GM19324 (cell line): ENCODE results near the gene RASA1.

Experiments
- ATAC-seq: cut with Tn5 transposase; IDR thresholded peaks from one replicate; pipeline ENCODE4 v1.9.1; 2021; ENCODE audit warnings: mild to moderate bottlenecking, moderate library complexity; ENCODE audit not compliant: unreplicated experiment, low FRiP score

RASA1 gene

DNA sequence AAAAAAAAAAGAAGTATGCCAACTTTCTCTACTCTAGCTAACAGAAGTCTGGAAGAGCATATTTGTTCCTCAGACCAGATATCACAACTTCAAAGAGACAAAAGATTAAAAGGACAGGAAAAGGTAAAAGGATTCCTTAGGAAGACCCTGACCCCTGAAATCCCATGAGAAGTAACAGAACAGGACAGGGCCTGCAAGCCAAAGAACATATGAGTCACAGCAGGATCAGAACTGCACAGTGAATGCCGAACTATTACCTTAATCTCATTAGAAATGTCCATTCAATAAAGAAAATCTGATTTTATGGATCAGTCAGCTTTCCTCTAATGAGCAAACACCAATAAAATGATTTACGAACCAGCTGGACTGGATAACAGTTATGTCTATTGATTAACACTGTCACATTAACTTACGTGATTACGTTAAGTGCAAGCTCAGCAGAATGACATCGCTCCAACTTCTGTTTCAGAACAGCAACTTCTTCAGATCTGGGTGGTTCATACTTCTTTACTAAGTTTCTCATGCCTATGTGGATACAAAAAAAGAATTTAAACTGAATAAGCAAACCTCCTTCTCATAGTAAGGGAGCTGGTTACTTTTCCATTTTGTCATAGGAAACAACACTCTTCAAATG lies 131.4 kb downstream of the RASA1 start:
- ATAC-seq: no peak

DNA sequence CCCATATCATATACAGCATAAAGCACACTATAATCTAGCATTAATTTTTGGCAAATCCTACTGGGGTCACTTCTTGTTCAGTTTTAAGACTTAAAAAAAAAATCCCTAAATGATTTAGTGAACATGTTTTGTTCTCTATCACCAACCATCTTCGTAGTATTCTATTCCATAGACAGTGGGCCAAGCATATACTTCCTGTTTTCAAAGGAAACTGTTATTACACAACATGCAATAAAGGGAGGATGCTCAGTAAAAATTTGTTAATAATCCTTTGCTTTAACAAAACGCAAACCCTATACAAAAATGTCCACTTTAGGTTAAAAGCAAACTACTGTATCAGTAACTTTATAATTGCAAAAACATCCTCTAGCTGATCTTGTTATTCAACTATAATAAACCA lies 132.0 kb downstream of the RASA1 start:
- no peak for ATAC-seq

DNA sequence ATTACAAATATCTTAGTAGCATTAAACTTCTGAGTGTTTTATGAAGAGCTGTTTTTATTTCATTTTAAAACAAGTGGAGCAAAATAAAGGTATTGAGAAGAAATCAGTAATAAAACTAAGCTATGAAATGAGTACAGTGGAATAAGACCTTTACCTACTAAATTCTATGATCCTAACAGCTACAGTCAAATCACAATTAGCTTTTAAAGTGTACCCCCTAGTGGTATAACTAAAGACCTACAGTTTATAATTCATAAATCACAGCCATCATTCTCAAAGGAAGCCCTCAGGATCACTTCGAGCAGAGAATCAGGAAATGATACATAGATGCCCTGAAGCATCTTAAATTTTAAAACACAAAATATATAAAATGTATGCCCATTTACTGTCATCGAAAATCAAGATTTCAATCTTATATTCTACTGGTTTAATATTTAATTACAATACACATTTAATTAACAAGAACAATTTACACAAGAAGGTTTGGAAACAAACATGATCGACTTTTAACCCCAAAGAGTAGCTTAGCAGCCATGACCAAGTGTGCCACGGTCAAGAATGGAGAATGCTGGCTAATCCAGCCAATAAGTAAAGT lies 132.7 kb downstream of the RASA1 start:
- no peak for ATAC-seq

DNA sequence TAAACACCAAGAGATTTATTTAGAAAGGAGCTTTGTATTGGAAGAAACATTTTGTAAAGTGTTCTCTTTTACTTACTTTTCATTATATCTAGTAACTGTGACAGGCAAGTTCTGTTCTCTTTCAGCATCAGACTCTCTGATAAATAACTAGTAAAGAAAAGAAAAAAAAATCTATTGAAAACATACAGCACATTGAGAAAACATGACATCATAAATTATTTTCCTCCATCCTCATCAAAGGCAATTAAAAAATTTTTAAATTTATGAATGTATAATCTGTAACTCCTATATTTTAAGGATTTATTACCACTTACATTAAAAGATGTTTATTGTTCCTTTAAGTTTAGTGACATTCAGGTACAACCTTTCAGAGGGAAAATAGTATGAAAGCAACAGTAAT lies 133.9 kb downstream of the RASA1 start:
- ATAC-seq: no peak

DNA sequence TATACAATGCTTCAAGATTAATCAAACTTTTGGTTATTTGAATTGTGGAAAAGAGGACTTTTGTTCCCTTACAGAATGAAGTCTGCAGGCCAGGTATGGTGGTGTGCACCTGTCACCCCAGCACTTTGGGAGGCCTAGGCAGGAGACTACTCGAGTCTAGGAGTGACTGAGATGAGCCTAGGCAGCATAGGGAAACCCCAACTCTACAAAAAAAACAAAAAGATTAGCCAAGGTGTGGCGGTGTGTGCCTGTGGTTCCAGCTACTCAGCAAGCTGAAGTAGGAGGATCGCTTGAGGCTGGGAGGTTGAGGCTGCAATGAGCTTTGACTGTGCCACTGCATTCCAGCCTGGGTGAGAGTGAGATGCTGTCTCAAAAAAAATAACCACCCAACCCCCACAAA lies 135.7 kb downstream of the RASA1 start:
- ATAC-seq: no peak

DNA sequence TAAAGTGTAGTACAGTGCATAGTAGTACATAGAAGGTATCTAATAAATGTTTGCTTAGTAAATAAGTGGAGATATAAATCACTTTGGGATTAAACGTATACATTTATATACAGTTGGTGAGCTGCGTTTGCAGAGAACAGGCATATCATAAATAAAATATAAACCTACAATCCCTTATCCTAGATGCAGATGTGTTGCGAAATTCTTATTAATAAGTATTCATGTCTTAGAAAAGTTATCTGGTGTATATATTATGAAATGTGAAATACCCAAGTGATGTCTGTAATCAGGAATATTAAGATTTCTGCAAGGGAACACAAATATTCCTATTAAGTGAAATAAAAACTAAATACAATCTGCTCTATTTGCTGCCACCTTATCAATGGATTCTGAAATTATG lies 136.2 kb downstream of the RASA1 start:
- no peak for ATAC-seq

DNA sequence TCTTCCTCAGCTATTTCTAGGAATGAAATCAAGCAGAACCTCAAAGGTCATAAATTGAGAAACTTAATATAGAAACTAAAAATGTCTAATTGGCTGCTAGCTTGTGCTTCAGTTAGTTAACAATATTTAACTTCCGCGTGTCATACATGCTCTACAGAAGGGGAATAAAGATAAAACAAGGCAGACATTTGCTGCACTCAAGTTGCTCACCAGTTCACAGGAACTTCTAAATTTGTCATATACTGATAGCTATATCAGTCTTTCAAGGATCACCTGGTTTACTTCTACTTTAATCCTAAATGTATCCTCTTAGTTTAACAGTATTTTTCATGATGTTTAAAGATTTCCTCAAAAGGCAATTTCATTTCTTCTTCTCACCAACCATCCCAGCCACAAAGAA lies 136.7 kb downstream of the RASA1 start:
- no peak for ATAC-seq

DNA sequence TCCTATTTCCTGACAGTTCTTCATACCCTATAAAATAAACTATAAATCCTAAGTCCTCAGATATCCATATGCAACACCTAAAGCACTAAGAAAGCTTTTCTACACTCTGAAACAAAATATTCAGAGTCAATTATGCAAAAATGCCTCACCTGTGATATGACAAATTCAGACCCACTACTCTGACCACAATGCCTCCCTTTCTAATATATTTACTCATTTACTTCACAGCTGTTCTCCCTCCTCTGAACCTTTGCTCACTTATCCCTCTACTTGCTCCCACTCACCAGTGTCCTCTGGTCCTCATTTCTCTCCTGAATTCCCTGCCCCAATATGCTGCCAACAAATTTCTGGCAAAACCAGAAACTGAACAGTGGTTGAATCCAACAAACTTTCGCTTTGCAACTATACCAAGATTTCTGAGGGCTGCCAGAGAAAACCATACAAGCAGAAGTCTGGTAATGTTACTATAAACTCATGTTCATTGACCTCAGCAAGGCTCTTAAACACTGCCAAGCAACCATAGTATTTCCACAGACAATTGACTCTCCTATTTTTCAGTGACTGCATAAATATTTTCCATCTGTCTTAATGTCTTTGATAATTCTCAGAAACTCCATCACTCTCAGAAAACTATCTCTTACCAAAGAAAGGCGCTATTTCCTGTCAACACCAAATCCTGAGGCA lies 137.9 kb downstream of the RASA1 start:
- no peak for ATAC-seq

DNA sequence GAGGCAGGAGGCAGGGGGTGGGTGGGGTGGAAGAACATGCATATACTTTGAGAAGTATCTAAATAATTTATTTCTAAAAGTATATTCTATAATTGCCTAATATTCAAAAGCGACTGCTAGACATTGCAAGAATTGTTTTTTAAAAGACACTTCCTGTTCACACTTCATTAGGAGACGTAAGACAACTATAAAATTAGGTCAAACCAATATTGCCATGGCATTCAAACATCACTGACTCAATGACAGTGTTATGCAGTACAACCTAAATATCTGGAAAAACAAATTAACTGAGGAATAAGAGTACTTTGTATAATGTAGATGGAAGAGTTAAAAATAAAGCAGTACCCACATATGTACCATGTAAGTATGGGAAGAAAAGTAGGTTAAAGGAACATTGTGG lies 140.5 kb downstream of the RASA1 start:
- ATAC-seq: no peak

DNA sequence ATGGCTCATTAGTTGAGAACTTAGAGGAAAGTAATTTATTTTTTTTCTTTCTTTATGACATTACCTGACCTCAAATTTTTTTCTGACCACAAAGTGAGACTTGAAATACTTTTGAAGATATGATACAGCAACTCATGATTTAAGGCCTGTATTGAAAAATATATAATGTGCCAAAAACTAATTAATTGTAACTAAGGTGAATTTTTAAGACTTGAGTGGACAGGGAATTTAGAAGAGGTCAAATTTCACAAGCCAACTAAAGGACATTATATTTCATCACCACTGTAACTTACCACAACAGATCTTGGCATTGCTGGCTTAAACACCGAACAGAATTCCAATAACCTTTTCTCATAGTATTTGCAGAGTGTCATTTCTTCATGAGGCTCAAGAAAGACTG lies 143.2 kb downstream of the RASA1 start:
- ATAC-seq: no peak

DNA sequence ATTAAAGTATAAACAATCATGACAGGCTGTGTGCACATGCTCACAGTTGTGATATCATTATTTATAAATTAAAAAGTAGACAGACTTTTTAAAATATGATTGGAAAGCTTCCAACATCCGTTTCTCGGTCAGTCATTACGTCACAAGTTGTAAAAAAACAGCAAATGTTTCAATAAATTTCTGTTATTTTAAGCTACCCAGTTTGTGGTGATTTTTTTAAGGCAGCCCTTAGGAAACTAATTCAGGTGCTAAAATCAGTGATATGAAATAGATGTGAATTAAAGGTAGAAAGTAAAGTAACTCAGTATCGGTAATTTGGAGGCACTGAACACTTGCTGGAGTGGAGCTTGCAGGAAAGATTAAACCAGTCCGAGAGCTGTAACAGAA lies 143.9 kb downstream of the RASA1 start:
- no peak for ATAC-seq

DNA sequence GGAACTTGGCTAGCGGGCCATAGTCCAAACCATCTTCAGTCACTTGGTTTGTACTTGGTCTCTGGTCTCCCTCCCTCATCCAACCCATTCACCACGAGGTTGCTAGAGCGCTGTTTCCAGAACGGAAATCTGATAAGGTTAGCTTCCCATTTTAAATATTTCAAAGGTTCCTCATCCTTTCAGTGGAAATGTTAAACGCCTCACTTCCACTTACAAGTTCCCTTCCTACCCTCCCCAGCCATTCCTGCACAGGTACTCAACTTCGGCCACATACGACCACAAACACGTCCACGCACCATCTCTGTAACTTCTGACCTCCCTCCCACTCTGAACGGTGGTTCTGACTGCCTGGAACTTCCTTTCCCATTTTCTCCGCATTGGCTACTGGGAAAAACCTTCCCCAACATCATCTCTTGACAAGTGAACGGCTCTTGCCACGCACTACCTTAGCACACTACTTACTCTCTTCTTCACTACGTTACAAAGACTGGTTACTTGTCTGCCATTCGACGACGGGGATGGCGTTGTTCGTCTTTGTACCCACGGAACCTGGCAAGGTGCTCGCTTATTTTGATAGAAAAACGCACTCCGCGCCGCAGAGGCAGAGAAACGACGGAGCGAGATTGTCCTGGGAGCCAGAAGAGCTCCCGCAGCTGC lies 144.4 kb downstream of the RASA1 start:
- ATAC-seq: peak; percentile 25

DNA sequence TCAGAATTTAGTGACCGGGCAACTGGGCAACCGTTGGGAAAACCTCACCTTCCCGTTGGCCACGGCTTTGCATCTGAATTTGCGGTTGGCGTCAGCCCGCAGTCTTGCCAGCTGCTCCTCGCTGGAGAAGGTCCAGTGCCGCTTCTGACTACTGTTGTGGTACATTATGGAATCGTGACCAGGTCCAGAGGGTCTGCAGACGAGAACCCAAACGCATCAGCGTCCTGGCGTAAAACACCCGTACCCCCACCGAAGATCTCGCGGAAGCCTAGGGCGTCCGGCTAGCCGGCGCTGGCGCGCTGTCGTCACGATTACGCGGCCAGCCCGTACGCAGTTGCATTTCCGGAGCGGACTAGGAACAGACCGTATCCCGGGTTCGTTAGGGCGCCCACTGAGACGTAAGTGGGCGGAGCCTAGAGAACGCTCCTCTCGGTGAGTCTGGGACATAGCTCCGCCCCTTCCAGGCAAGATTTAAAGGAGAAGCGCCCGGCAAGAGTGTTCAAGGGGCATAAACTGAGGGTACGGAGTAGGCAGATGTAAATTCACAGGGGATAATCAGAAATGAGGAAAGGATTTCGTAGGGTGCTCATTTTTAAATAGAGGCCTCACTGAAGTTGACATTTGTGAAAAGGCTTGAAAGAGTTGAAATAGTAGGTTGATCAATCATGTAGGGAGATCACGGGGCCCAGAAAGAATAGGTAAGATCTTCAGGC lies 145.1 kb downstream of the RASA1 start, which contains the start of gene CCNH:
Gene CCNH (minus strand): TSS at position 301 of the 713 bp plus-strand sequence. CDS start 136 bp downstream, at position 165.
- ATAC-seq: peak; percentile 100

DNA sequence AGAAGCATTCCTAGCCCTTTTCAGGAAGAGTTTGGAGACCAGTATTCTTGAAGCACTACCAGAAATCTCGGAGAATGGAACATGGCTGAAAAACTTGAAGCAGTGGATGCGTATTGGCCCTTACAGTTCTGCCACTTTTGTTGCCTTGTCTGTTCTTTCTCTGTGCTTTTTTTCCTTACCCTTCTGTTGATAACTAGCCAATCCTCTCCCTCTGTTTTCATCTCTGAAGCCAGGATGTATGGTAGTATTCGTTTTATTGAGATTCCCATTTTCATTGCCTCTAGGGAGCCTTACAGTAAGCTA lies 145.6 kb downstream of the RASA1 start:
- ATAC-seq: no peak

DNA sequence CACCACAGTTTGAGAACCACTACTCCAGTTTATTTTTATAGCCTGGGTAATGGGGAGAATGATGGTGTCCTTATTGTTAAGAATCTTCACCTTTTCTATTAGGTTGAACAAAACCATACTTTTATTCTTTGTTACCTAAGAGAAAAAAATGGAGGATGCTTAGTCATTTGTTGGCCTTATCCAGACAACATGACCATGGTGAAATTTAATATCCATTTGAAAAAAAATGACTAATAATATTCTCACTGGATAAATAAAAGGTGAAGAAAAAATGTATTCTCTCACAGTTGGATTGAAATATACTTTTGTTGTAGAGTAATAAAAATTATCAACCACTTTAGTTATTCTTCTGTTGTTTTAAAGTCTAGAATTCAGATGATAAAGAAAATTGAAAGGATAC lies 150.8 kb downstream of the RASA1 start:
- ATAC-seq: no peak

DNA sequence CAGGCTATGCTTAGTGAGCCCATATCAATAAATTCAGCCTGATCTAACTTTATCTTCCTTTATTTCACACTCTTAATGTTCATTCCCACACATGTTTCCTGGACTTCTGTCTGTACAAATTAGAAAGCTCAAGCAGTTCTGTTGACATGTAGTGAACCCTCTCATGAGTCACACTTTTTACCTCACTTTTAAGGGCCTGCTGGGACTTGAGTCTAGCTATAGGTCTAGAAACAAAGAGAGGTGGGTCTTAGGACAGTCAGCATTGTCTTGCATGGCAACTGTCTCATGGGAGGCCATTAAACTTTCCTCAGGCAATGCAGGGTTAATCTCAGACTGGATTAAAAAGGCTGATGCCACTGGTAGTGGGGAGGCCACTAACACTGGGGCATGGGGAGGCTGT lies 153.6 kb downstream of the RASA1 start:
- no peak for ATAC-seq

DNA sequence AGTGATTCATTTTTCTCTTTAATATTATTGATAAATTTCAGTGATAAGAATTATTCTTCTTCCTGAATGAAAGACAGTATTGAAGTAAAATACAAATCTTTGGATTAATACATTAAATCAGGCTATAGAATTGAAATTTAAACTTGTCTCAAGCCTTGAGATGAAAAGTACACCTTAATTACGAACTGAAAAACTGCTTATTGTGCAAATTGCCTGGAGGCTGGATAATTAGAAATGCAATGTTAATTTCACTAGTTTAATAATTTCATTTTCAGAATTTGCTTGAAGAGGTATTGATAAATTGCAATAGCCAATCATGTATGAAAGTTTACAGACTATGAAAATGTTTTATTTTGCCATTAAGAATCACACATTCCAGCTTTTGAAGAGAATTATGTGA lies 156.1 kb downstream of the RASA1 start:
- no peak for ATAC-seq

DNA sequence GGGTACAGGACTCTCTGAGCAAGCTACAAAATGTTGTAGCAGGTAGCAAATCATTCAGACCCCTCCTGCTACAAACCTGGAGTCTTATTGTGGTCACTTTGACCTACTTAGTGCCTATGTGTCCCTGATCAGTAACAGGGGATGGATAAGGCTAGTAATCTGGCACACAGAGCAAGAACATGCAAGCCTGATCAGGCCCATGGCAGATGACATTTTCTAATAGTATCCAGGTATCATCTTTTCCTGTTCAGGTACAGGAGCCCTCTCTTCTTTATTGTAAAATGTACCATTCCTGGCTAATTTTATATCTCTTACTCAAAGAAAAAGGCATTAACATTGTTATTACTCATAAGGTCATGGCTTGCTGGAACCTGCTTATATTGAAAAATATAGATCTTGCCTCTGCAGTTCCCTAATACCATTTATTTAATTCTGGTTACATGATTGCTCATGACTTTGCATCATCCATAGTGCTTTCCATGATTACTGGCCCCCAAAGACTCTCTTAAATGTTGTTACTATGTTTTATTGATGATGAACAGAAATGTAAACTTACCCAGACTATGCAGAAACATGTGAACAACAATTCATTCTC lies 163.3 kb downstream of the RASA1 start:
- ATAC-seq: no peak

DNA sequence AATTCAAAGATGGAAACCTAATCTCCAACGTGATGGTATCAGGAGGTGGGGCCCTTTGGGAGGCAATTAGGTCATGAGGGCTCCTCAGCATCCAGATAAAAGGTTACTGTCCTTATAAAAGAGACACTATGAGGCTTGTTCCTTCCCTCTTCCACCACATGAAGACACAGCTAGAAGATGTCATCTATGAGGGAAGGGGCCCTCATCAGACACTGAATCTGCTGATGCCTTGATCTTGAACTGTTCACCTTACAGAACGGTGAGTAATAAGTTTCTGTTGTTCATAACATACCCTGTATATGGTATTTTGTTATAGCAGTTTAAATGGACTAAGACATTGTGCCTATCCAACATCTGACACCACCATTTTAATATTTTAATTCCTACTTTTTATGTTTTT lies 164.8 kb downstream of the RASA1 start:
- ATAC-seq: no peak

DNA sequence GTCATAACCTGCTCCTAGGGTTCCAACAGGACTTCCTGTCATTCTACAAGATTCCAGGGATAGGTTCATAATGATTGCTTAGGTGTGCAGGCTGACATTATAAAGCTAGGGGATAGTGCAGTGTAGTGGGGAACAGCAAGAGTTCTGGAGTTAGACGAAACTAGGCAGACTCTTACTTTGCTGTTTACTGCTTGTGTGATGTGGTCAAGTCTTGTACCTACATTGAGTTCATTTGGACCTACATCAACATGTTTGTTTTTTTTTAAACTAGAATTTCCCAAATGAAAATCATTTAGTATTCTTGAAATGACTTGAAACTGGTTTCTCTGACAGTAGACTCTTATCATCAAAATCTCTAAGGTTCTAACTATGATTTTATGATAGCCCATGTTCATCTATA lies 166.3 kb downstream of the RASA1 start:
- ATAC-seq: no peak

DNA sequence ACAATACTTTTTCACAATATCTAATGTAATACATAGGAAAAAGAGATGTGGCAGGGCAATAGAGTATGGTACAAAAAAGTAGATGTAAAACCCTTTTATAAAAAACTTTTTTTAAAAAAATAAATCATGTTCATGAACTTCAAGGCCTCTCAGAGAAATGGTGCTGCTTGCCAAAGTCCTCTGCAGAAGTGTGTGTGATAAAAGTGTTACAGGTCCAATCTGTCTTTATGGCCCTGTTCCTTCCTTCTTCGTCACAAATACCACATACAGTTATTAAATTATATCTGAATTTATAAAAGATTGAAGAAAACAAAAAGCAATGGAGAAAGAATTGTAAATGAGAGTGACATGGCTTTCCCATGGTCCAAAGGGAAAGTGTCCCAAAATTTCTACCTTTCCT lies 166.8 kb downstream of the RASA1 start:
- no peak for ATAC-seq
